IMR-90 (cell line): ENCODE data around the gene EDNRB. TPM values are rescaled to one million over a fixed set of nuclear protein-coding genes. Genes with fewer than 3 reads are reported as not detected.

ENCODE experiments used
- ATAC-seq: fragments of 200-7000 bp; cut with Tn5 transposase; 2 replicates; pipeline ENCODE4 v1.9.1; 2020; ENCODE audit warnings: low read depth, mild to moderate bottlenecking, moderate library complexity
- BruUV-seq: library from RNA; stranded (reverse); fragments of 400-500 nt; replicated peaks from 2 replicates; lab custom pipeline; 2021; lab: Mats Ljungman, UMichigan
- CTCF ChIA-PET: fragments of 300-600 bp; formaldehyde crosslinking; extraction: SDS; loops from one replicate; lab custom pipeline; 2021; ENCODE audit warnings: antibody characterized with exemption; lab: Yijun Ruan, JAX
- POLR2A ChIA-PET: fragments of 300-600 bp; sonication (Branson Sonifier 250); formaldehyde crosslinking; loops from one replicate; lab custom pipeline; 2022; ENCODE audit warnings: antibody characterized with exemption; ENCODE audit not compliant: unreplicated experiment; lab: Charles Lee
- DNase-seq: peaks from one replicate; pipeline ENCODE4 v3.0.0; 2013
- H2AFZ ChIP-seq: replicated peaks from 2 replicates; pipeline ENCODE3; 2013; ENCODE audit warnings: low read length, mild to moderate bottlenecking; ENCODE audit not compliant: poor library complexity
- H2AK5ac ChIP-seq: 2 replicates; pipeline ENCODE4 v1.6.1; 2013; ENCODE audit warnings: low read depth, low read length, inconsistent platforms
- H2AK9ac ChIP-seq: replicated peaks from 2 replicates; pipeline ENCODE3; 2013; ENCODE audit warnings: mild to moderate bottlenecking, low read depth, low read length, moderate library complexity; ENCODE audit not compliant: poor library complexity
- H2BK120ac ChIP-seq: 2 replicates; pipeline ENCODE4 v1.6.1; 2013; ENCODE audit warnings: low read depth, low read length, inconsistent platforms
- H2BK15ac ChIP-seq: 3 replicates; pipeline ENCODE4 v1.6.1; 2013; ENCODE audit warnings: low read depth, low read length, inconsistent platforms
- H2BK20ac ChIP-seq: 2 replicates; pipeline ENCODE4 v1.6.1; 2013; ENCODE audit warnings: low read depth, mild to moderate bottlenecking, inconsistent platforms, low read length, moderate library complexity
- H2BK5ac ChIP-seq: 2 replicates; pipeline ENCODE4 v1.6.1; 2013; ENCODE audit warnings: mild to moderate bottlenecking, low read depth, low read length, inconsistent platforms; ENCODE audit not compliant: poor library complexity, severe bottlenecking
- H3K14ac ChIP-seq: replicated peaks from 2 replicates; pipeline ENCODE4 v1.6.1; 2013; ENCODE audit warnings: low read depth, low read length, inconsistent platforms
- H3K18ac ChIP-seq: 2 replicates; pipeline ENCODE4 v1.6.1; 2013; ENCODE audit warnings: low read depth, low read length, control low read depth
- H3K23ac ChIP-seq: 2 replicates; pipeline ENCODE4 v1.6.1; 2013; ENCODE audit warnings: low read depth, low read length, inconsistent platforms
- H3K27ac ChIP-seq: 2 replicates; pipeline ENCODE4 v1.5.1; 2013; ENCODE audit warnings: mild to moderate bottlenecking, control low read depth, low read length; ENCODE audit not compliant: insufficient read depth
- H3K27me3 ChIP-seq: 2 replicates; pipeline ENCODE4 v1.6.1; 2013; ENCODE audit warnings: low read length; ENCODE audit not compliant: control insufficient read depth, insufficient read depth
- H3K36me3 ChIP-seq: 2 replicates; pipeline ENCODE4 v1.6.1; 2013; ENCODE audit warnings: low read length, mixed read lengths; ENCODE audit not compliant: control insufficient read depth, insufficient read depth
- H3K4ac ChIP-seq: 2 replicates; pipeline ENCODE4 v1.6.1; 2013; ENCODE audit warnings: low read depth, low read length, inconsistent platforms
- H3K4me1 ChIP-seq: 2 replicates; pipeline ENCODE4 v1.6.1; 2013; ENCODE audit warnings: low read length, mixed read lengths; ENCODE audit not compliant: control insufficient read depth, insufficient read depth
- H3K4me2 ChIP-seq: 2 replicates; pipeline ENCODE4 v1.6.1; 2013; ENCODE audit warnings: low read depth, mild to moderate bottlenecking, control low read depth, low read length, moderate library complexity
- H3K4me3 ChIP-seq: 2 replicates; pipeline ENCODE4 v1.5.1; 2013; ENCODE audit warnings: low read depth, mild to moderate bottlenecking, control low read depth, low read length, moderate library complexity; ENCODE audit not compliant: insufficient read depth
- H3K56ac ChIP-seq: 2 replicates; pipeline ENCODE4 v1.6.1; 2013; ENCODE audit warnings: low read length, inconsistent platforms; ENCODE audit not compliant: insufficient read depth; ENCODE audit errors: extremely low read depth
- H3K79me1 ChIP-seq, 2 experiments: 2 replicates each; pipeline ENCODE4 v1.6.1; 2013; ENCODE audit warnings: low read length in 2 of 2, inconsistent platforms in 1 of 2, low read depth in 1 of 2
- H3K9ac ChIP-seq: 2 replicates; pipeline ENCODE4 v1.6.1; 2013; ENCODE audit warnings: low read depth, low read length, control low read depth
- H3K9me1 ChIP-seq: 2 replicates; pipeline ENCODE4 v1.6.1; 2013; ENCODE audit warnings: low read length, inconsistent platforms; ENCODE audit not compliant: insufficient read depth
- H3K9me3 ChIP-seq: 2 replicates; pipeline ENCODE4 v1.6.1; 2013; ENCODE audit warnings: low read length; ENCODE audit not compliant: control insufficient read depth, insufficient read depth
- H4K20me1 ChIP-seq: 2 replicates; pipeline ENCODE4 v1.6.1; 2013; ENCODE audit warnings: low read length, inconsistent platforms; ENCODE audit not compliant: insufficient read depth
- H4K5ac ChIP-seq: 2 replicates; pipeline ENCODE4 v1.6.1; 2013; ENCODE audit warnings: mild to moderate bottlenecking, low read depth, low read length, control low read depth
- H4K8ac ChIP-seq, 2 experiments: 2 replicates each; pipeline ENCODE4 v1.6.1; 2013; ENCODE audit warnings: low read depth in 2 of 2, low read length in 2 of 2, control low read depth in 1 of 2, inconsistent platforms in 1 of 2
- H4K91ac ChIP-seq: 2 replicates; pipeline ENCODE4 v1.6.1; 2013; ENCODE audit warnings: low read depth, low read length, inconsistent platforms; ENCODE audit not compliant: insufficient read depth
- dilution Hi-C: fragments of 300-500 bp; cut with HindIII; formaldehyde crosslinking; loops from one replicate; pipeline ENCODE4 v1.14.3; 2018; ENCODE audit warnings: low sequenced_read_pairs; ENCODE audit not compliant: unreplicated experiment
- in situ Hi-C: fragments of 300-500 bp; cut with MboI; formaldehyde crosslinking; loops from 3 replicates; pipeline ENCODE4 v1.14.3; 2019; ENCODE audit warnings: low sequenced_read_pairs, inconsistent platforms, mixed read lengths
- intact Hi-C: fragments of 100-400 bp; cut with micrococcal nuclease; formaldehyde crosslinking; loops from 2 replicates; pipeline ENCODE4 v1.10.0; 2022
- polyA plus RNA-seq, 3 experiments: library from polyadenylated mRNA; depleted of rRNA; stranded (reverse); fragments of >200 nt; gene quantifications; 2 replicates each; pipeline ENCODE4 v1.2.3, GENCODE V29; 2012; ENCODE audit warnings: low replicate concordance in 1 of 3
- total RNA-seq: library from RNA; depleted of rRNA; stranded (reverse); fragments of >200 nt; gene quantifications from 2 replicates; pipeline ENCODE4 v1.2.3, GENCODE V29; 2012
- TF ChIP-seq, protein P1 (sequence below): conservative IDR thresholded peaks from 2 replicates; pipeline ENCODE4 v1.5.1; 2012; ENCODE audit warnings: mild to moderate bottlenecking, low read depth, low read length, improper control_type of control experiment

EDNRB gene
- total and polyA plus RNA-seq, 2 of the 4 experiments (the other 2 are of a cell fraction), result under 0.01 to 0.09 TPM

DNA sequence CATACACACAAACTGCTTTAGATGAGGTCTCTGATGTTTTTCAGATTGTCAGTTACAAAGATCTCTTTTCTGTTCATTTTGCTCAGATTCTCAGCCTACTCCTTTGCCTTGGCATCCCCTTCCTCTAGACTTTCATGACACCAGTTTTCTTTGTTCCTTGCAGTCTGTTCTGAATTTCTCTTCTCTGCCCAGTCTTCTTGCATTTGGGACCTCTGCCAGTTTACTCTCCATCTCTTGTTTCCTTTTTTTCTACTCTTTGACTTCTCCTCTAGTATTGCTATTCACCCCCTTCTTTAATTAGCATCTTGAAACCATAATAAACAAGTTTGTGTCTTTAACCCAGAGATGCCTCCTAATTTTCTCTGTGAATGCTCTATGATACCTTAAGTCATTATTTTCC, 26.1 kb downstream of the EDNRB start:
- H2BK20ac ChIP-seq, result no peak overlapping the region
- H4K5ac ChIP-seq, result no peak overlapping the region
- intact Hi-C loops, result no loop called here
- H3K4me1 ChIP-seq, result no peaks in the 10 kb centered on the region
- H4K20me1 ChIP-seq, result no peaks in the 10 kb centered on the region
- H3K23ac ChIP-seq, result no peak overlapping the region
- in situ Hi-C loops, result no loop called here
- no peak overlapping the region for H2AFZ ChIP-seq
- H3K4ac ChIP-seq, result no peak overlapping the region
- H3K4me2 ChIP-seq, result no peak overlapping the region
- H3K36me3 ChIP-seq, result no peaks in the 10 kb centered on the region
- ChIA-PET POLR2A (no interaction called here), CTCF (no interaction called here)
- no peak overlapping the region for H4K91ac ChIP-seq
- no peaks in the 10 kb centered on the region for H3K79me1 ChIP-seq
- dilution Hi-C loops, result no loop called here
- DNase-seq, result no peak
- H2BK15ac ChIP-seq, result no peak overlapping the region
- H3K56ac ChIP-seq, result peak overlapping the region; percentile 26; the same call in 1 of the 2 replicates
- no peaks in the 10 kb centered on the region for H3K27me3 ChIP-seq
- no TSS peak for BruUV-seq
- no peak overlapping the region for H2BK5ac ChIP-seq
- no peak overlapping the region for H2AK5ac ChIP-seq
- H3K9me3 ChIP-seq, result no peaks in the 10 kb centered on the region
- H3K9me1 ChIP-seq, result no peaks in the 10 kb centered on the region
- H3K14ac ChIP-seq, result 0 out of 2 replicates have a peak overlapping the region, but pooled peaks have one; percentile 36
- H3K18ac ChIP-seq, result no peak overlapping the region
- H2BK120ac ChIP-seq, result no peak overlapping the region
- ATAC-seq, result no peak
- H2AK9ac ChIP-seq, result no peak overlapping the region
- H4K8ac ChIP-seq, result no peak overlapping the region
- TF ChIP-seq, protein P1, sequence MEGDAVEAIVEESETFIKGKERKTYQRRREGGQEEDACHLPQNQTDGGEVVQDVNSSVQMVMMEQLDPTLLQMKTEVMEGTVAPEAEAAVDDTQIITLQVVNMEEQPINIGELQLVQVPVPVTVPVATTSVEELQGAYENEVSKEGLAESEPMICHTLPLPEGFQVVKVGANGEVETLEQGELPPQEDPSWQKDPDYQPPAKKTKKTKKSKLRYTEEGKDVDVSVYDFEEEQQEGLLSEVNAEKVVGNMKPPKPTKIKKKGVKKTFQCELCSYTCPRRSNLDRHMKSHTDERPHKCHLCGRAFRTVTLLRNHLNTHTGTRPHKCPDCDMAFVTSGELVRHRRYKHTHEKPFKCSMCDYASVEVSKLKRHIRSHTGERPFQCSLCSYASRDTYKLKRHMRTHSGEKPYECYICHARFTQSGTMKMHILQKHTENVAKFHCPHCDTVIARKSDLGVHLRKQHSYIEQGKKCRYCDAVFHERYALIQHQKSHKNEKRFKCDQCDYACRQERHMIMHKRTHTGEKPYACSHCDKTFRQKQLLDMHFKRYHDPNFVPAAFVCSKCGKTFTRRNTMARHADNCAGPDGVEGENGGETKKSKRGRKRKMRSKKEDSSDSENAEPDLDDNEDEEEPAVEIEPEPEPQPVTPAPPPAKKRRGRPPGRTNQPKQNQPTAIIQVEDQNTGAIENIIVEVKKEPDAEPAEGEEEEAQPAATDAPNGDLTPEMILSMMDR, result no peak
- H3K4me3 ChIP-seq, result no peak overlapping the region
- H3K27ac ChIP-seq, result no peak overlapping the region
- H3K9ac ChIP-seq, result no peak overlapping the region
